PFSK-1 (cell line): ENCODE measurements around the gene TOLLIP.

Source experiments
- FOXP2 ChIP-seq: optimal IDR thresholded peaks from 2 replicates; pipeline ENCODE3; 2011; ENCODE audit warnings: borderline replicate concordance, control low read depth, inconsistent platforms; ENCODE audit not compliant: insufficient read depth; ENCODE audit errors: extremely low read length, extremely low read depth
- POLR2AphosphoS5 ChIP-seq: IDR thresholded peaks from 2 replicates; pipeline ENCODE4 v1.6.1; 2012; ENCODE audit warnings: low read depth, mild to moderate bottlenecking, control low read depth, low read length, moderate library complexity
- SIN3A ChIP-seq: IDR thresholded peaks from 2 replicates; pipeline ENCODE4 v1.6.1; 2012; ENCODE audit warnings: mild to moderate bottlenecking, low read length, moderate library complexity, borderline replicate concordance; ENCODE audit not compliant: insufficient read depth
- TAF1 ChIP-seq: IDR thresholded peaks from 2 replicates; pipeline ENCODE4 v1.6.1; 2012; ENCODE audit warnings: low read length, control low read depth, borderline replicate concordance; ENCODE audit not compliant: insufficient read depth
- TF ChIP-seq, protein P1 (sequence below), 2 experiments: IDR thresholded peaks; 2 replicates each; pipeline versions ENCODE4 v1.6.1 to v1.8.0; 2011 to 2012; ENCODE audit warnings: low read depth in 2 of 2, low read length in 2 of 2, control low read depth in 1 of 2, inconsistent platforms in 1 of 2, mild to moderate bottlenecking in 1 of 2, moderate library complexity in 1 of 2; ENCODE audit not compliant: insufficient read depth in 1 of 2

GRCh38 chr11:1299621-1300020 is 9.8 kb downstream of the TOLLIP start:
- no peak for TF ChIP-seq TAF1
- no peak for TF ChIP-seq POLR2AphosphoS5
- TF ChIP-seq, protein P1, sequence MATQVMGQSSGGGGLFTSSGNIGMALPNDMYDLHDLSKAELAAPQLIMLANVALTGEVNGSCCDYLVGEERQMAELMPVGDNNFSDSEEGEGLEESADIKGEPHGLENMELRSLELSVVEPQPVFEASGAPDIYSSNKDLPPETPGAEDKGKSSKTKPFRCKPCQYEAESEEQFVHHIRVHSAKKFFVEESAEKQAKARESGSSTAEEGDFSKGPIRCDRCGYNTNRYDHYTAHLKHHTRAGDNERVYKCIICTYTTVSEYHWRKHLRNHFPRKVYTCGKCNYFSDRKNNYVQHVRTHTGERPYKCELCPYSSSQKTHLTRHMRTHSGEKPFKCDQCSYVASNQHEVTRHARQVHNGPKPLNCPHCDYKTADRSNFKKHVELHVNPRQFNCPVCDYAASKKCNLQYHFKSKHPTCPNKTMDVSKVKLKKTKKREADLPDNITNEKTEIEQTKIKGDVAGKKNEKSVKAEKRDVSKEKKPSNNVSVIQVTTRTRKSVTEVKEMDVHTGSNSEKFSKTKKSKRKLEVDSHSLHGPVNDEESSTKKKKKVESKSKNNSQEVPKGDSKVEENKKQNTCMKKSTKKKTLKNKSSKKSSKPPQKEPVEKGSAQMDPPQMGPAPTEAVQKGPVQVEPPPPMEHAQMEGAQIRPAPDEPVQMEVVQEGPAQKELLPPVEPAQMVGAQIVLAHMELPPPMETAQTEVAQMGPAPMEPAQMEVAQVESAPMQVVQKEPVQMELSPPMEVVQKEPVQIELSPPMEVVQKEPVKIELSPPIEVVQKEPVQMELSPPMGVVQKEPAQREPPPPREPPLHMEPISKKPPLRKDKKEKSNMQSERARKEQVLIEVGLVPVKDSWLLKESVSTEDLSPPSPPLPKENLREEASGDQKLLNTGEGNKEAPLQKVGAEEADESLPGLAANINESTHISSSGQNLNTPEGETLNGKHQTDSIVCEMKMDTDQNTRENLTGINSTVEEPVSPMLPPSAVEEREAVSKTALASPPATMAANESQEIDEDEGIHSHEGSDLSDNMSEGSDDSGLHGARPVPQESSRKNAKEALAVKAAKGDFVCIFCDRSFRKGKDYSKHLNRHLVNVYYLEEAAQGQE (IDR thresholded peaks at IDR 0.05; ENCODE audit: insufficient read depth in 1 of 2, low read depth in 2 of 2, low read length in 2 of 2) = no peak
- TF ChIP-seq FOXP2 = no peak
- no peak for TF ChIP-seq SIN3A
